Measurements from ENCODE around the gene BANF1. TPM values are rescaled to one million over a fixed set of nuclear protein-coding genes. Genes with fewer than 3 reads are reported as not detected.

BANF1 gene
- total RNA-seq, 4 donors from 2014 or later, result 35.9 to 61.2 (median 43.4) TPM

DNA sequence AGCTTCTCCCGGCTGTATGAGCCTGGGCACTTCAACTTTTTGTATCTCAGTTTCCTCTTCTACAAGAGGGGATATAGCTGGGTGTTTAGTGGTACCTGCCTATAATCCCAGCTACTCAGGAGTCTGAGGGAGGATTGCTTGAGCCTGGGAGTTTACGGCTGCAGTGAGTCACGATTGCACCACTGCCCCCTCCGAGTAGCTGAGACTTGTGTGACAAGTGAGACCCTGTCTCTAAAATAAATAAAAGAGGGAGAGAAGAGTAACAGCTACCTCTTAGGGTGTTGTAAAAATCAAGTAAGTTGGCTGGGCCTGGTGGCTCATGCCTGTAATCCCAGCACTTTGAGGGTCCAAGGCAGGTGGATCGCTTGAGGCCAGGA, 34.0 kb downstream of the BANF1 start:
- H3K4me3 ChIP-seq, result no peak overlapping the region
- peaks cover 22% of the 10 kb centered on the region for H3K27me3 ChIP-seq
- H3K9me3 ChIP-seq, result no peaks in the 10 kb centered on the region
- H3K36me3 ChIP-seq, result no peaks in the 10 kb centered on the region
- TF ChIP-seq, protein P1, sequence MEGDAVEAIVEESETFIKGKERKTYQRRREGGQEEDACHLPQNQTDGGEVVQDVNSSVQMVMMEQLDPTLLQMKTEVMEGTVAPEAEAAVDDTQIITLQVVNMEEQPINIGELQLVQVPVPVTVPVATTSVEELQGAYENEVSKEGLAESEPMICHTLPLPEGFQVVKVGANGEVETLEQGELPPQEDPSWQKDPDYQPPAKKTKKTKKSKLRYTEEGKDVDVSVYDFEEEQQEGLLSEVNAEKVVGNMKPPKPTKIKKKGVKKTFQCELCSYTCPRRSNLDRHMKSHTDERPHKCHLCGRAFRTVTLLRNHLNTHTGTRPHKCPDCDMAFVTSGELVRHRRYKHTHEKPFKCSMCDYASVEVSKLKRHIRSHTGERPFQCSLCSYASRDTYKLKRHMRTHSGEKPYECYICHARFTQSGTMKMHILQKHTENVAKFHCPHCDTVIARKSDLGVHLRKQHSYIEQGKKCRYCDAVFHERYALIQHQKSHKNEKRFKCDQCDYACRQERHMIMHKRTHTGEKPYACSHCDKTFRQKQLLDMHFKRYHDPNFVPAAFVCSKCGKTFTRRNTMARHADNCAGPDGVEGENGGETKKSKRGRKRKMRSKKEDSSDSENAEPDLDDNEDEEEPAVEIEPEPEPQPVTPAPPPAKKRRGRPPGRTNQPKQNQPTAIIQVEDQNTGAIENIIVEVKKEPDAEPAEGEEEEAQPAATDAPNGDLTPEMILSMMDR (IDR thresholded peaks at IDR 0.05), result no peak
- TF ChIP-seq POLR2AphosphoS5 (IDR thresholded peaks at IDR 0.05) (no peak), POLR2A (IDR thresholded peaks at IDR 0.05) (no peak), EP300 (IDR thresholded peaks at IDR 0.05) (no peak)
- H3K27ac ChIP-seq, result no peak overlapping the region
- WGBS, 2 donors (ENCODE audit: low coverage in 1 of 2), result 79 to 88% methylated on average over 3 to 5 of the region's 5 CpGs
- no peaks in the 10 kb centered on the region for H3K4me1 ChIP-seq
- ATAC-seq, result no peak

DNA sequence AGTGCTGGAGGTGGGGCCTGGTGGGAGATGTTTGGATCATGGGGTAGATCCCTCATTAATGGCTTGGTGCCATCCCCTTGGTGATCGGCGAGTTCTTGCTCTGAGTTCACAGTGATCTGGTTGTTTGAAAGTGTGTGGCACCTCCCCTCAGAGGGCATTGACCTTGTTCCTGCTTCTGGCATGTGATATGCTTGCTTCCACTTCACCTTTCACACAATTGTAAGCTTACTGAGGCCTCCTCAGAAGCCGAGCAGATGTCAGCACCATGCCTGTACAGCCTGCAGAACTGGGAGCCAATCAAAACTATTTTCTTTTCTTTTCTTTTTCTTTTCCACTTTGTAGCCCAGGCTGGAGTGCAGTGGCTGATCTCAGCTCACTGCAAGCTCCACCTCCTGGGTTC, 35.0 kb downstream of the BANF1 start:
- no peak for TF ChIP-seq POLR2A (IDR thresholded peaks at IDR 0.05)
- TF ChIP-seq, protein P1 (IDR thresholded peaks at IDR 0.05), result no peak
- no peak for TF ChIP-seq EP300 (IDR thresholded peaks at IDR 0.05)
- no peak for TF ChIP-seq POLR2AphosphoS5 (IDR thresholded peaks at IDR 0.05)
- Histone ChIP-seq H3K36me3 (no peaks in the 10 kb centered on the region), H3K9me3 (no peaks in the 10 kb centered on the region), H3K27ac (no peak overlapping the region), H3K4me3 (no peak overlapping the region), H3K4me1 (no peaks in the 10 kb centered on the region), H3K27me3 (peaks cover 19% of the 10 kb centered on the region)
- WGBS, 2 donors (ENCODE audit: low coverage in 1 of 2), result 67% methylated on average over 1 of the region's 3 CpGs; no CpG with 5 or more reads in 1 of the 2 donors
- no peak for ATAC-seq

DNA sequence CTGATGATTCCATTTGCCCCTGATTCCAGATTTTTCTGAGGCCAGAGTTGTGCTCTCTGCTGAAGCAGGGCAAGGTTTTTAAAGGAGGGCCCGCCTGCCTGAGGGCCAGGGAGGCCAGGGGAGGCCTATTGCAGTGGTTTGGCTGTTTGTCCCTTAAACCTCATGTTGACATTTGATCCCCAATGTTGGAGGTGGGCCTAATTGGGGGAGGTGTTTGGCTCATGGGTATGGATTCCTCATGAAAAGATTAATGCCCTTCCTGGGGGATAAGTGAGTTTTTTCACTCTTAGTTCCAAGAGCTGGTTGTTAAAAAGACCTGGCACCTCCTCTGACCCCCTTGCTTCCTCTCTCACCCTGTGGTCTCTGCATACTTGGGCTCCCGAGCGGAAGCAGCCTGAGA, 37.5 kb downstream of the BANF1 start:
- peaks cover 15% of the 10 kb centered on the region for H3K27me3 ChIP-seq
- H3K4me1 ChIP-seq, result no peaks in the 10 kb centered on the region
- TF ChIP-seq EP300 (IDR thresholded peaks at IDR 0.05) (no peak), POLR2AphosphoS5 (IDR thresholded peaks at IDR 0.05) (no peak), POLR2A (IDR thresholded peaks at IDR 0.05) (no peak)
- TF ChIP-seq, protein P1 (IDR thresholded peaks at IDR 0.05), result no peak
- ATAC-seq, result no peak
- no peak overlapping the region for H3K27ac ChIP-seq
- no peak overlapping the region for H3K4me3 ChIP-seq
- H3K36me3 ChIP-seq, result no peaks in the 10 kb centered on the region
- no peaks in the 10 kb centered on the region for H3K9me3 ChIP-seq
- 83% methylated on average over 2 of the region's 3 CpGs; no CpG with 5 or more reads in 1 of the 2 donors for WGBS, 2 donors (ENCODE audit: low coverage in 1 of 2)

DNA sequence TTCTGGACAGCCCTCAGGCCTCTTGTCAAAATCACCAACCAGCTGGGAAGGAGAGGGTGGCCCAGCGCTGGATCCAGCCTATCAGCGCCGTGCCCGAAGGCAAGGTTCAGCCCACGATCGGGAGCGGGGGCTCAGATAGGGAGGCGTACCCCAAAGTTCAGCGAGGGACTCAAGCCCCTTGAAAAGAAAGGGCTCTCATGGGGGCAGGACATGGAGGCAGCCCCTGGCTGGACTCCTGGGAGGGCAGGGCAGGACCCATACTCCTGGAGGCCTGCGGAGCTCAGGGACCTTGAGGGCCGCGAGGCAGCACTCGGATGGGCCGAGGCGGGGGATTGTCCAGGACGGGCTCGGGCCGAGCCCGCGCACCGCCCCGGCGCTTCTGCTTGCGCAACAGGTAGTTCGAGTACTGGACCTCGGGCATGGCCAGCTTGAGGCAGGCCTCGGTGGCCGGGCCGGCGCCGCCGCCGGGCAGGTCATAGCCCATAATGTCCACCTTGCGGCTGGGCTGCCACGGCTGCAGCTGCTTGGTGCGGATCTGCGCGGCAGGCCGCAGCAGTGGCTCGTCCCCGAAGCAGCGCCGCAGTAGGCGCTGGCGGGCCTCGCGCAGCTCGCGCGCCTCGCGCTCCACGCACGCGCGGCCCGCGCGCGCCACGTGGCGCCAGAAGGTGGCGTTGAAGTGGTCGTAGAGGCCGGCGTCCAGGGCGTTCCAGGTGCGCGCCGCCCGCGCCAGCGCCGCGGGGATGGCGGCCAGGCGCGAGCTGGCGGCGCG, 40.1 kb downstream of the BANF1 start:
- ATAC-seq, result no peak
- H3K27me3 ChIP-seq, result peaks cover 13% of the 10 kb centered on the region
- H3K36me3 ChIP-seq, result no peaks in the 10 kb centered on the region
- peaks cover 0 to 12% (median 7%) of the 10 kb centered on the region in 3 donors for H3K4me1 ChIP-seq
- H3K4me3 ChIP-seq, result no peak overlapping the region
- no peak for TF ChIP-seq EP300 (IDR thresholded peaks at IDR 0.05)
- no peak for TF ChIP-seq POLR2AphosphoS5 (IDR thresholded peaks at IDR 0.05)
- TF ChIP-seq POLR2A (IDR thresholded peaks at IDR 0.05), result no peak
- TF ChIP-seq, protein P1 (IDR thresholded peaks at IDR 0.05), result no peak
- no peaks in the 10 kb centered on the region for H3K9me3 ChIP-seq
- WGBS, 2 donors (ENCODE audit: low coverage in 1 of 2), result 87% methylated on average over 3 of the region's 81 CpGs; no CpG with 5 or more reads in 1 of the 2 donors
- H3K27ac ChIP-seq, result no peak overlapping the region

Measured in gastroesophageal sphincter (tissue), 4 donors.